Measurements from ENCODE around the gene CPED1.

DNA sequence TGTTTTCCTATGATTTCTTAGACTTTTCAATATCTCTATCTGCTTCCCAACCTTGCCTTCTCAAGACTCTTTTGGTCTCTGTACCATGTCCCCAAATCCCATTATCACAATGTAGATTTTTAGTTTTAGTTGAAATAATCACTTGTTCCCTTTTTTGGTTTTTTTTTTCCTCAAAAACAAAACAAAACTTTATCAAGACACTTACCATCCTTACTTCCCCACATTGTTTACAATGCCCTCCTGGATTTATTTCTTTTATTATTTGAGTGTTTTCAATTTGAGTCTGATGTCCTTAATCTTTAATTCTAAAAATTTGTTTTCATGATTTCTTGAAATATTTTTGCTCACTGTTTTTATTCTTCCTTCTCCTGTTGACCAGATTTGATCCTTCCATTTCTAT, 112.6 kb downstream of the CPED1 start:
- no peak for TF ChIP-seq EZH2 (IDR thresholded peaks at IDR 0.05; ENCODE audit: low read length, missing control alignments)
- TF ChIP-seq CTCF (conservative IDR thresholded peaks at IDR 0.05 in 1 of 2, IDR thresholded peaks at IDR 0.05 in 1 of 2; ENCODE audit: low read depth in 1 of 2, low read length in 2 of 2) = no peak

All from fibroblast of lung (primary cell).